Measurements from ENCODE around the gene NAGS. TPM values are rescaled to one million over a fixed set of nuclear protein-coding genes. Genes with fewer than 3 reads are reported as not detected.

The NAGS gene
- total RNA-seq, 1 experiment from 2014 or later, result 3.7 TPM

DNA sequence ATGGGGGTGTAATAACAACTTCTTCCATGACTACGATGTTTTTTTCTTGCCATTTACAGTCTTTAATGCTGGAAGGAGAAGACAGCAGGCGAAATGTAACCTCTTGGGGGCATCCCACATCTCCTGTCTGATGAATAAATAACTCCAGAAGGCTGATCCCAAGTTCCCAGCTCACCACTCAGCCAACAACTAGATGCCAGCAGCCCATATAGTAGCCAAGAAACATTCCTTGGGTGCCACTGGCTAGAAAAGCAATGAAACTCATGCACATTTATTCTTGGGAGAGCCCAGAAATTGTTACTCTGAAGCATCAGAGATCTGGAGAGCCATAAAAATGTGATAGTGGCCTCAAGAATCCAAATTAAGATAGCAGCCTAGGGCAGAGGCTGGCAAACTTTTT lies 33.0 kb downstream of the NAGS start:
- H3K4me2 ChIP-seq (ENCODE audit: insufficient read depth, insufficient read length, low read length), result no peak overlapping the region
- H3K23ac ChIP-seq (ENCODE audit: insufficient read length, low read depth, low read length), result no peak overlapping the region
- no peaks in the 10 kb centered on the region for H3K9me3 ChIP-seq (ENCODE audit: control insufficient read depth, low read depth, low read length)
- H4K91ac ChIP-seq (ENCODE audit: insufficient read length, low read depth, low read length), result no peak overlapping the region
- no peak overlapping the region for H2AK5ac ChIP-seq (ENCODE audit: insufficient read length, low read length)
- no peak overlapping the region for H3K9ac ChIP-seq (ENCODE audit: extremely low read depth, insufficient read length, low read length)
- no peak overlapping the region for H4K5ac ChIP-seq (ENCODE audit: insufficient read length, low read depth, low read length)
- no peaks in the 10 kb centered on the region for H3K4me1 ChIP-seq (ENCODE audit: insufficient read depth, low read length)
- no peak overlapping the region for H2BK15ac ChIP-seq (ENCODE audit: low read depth, low read length)
- no peak for DNase-seq
- H3K79me1 ChIP-seq (ENCODE audit: insufficient read depth, low read depth, low read length, poor library complexity, severe bottlenecking), result peaks cover 11% of the 10 kb centered on the region
- no peak overlapping the region for H2BK20ac ChIP-seq (ENCODE audit: low read depth, low read length, poor library complexity, severe bottlenecking)
- no peak overlapping the region for H2BK120ac ChIP-seq (ENCODE audit: low read depth, low read length, poor library complexity, severe bottlenecking)
- H3K79me2 ChIP-seq (ENCODE audit: insufficient read depth, low read length), result peaks cover 4% of the 10 kb centered on the region; the same call in 1 of the 2 replicates
- H2AFZ ChIP-seq (ENCODE audit: low read length), result no peak overlapping the region
- no peak overlapping the region for H4K8ac ChIP-seq (replicated peaks; ENCODE audit: insufficient read length, low read depth, low read length)
- Mint-ChIP-seq H3K9me3 (no peaks in the 10 kb centered on the region), H3K27ac (0 out of 7 replicates have a peak overlapping the region, but pooled peaks of 1 of the 3 experiments have one; percentile 46), H3K27me3 (ENCODE audit: low read depth) (no peaks in the 10 kb centered on the region), H3K36me3 (ENCODE audit: insufficient read depth in 1 of 3, low read depth in 3 of 3) (peaks cover 33 to 65% (median 63%) of the 10 kb centered on the region in 3 experiments; a peak in 6 of 7 replicates), H3K4me1 (peaks cover 2 to 6% of the 10 kb centered on the region in 2 experiments; a peak in 3 of 4 replicates), H3K4me3 (no peak overlapping the region)
- H3T11ph ChIP-seq (ENCODE audit: low read length), result no peak overlapping the region
- no peaks in the 10 kb centered on the region for H3K27me3 ChIP-seq (ENCODE audit: insufficient read depth, low read length)
- H2BK12ac ChIP-seq (ENCODE audit: insufficient read length, low read depth, low read length), result no peak overlapping the region
- H3K14ac ChIP-seq (ENCODE audit: insufficient read depth, low read length), result no peak overlapping the region
- H2BK5ac ChIP-seq (ENCODE audit: insufficient read length, low read length), result no peak overlapping the region
- H3K4ac ChIP-seq (ENCODE audit: low read depth, low read length), result no peak overlapping the region
- H3K56ac ChIP-seq (ENCODE audit: insufficient read length, low read depth, low read length), result no peak overlapping the region
- H4K20me1 ChIP-seq (ENCODE audit: control insufficient read depth, insufficient read depth, insufficient read length), result no peaks in the 10 kb centered on the region
- TF ChIP-seq, protein P1, sequence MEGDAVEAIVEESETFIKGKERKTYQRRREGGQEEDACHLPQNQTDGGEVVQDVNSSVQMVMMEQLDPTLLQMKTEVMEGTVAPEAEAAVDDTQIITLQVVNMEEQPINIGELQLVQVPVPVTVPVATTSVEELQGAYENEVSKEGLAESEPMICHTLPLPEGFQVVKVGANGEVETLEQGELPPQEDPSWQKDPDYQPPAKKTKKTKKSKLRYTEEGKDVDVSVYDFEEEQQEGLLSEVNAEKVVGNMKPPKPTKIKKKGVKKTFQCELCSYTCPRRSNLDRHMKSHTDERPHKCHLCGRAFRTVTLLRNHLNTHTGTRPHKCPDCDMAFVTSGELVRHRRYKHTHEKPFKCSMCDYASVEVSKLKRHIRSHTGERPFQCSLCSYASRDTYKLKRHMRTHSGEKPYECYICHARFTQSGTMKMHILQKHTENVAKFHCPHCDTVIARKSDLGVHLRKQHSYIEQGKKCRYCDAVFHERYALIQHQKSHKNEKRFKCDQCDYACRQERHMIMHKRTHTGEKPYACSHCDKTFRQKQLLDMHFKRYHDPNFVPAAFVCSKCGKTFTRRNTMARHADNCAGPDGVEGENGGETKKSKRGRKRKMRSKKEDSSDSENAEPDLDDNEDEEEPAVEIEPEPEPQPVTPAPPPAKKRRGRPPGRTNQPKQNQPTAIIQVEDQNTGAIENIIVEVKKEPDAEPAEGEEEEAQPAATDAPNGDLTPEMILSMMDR (conservative IDR thresholded peaks at IDR 0.05), result no peak
- H3K27ac ChIP-seq (ENCODE audit: insufficient read length, low read depth, low read length), result no peak overlapping the region
- no peak overlapping the region for H3K18ac ChIP-seq (ENCODE audit: insufficient read length, low read depth, low read length)
- no CpG with 5 or more reads among the region's 2 CpGs for WGBS (ENCODE audit: extremely low coverage, insufficient read length, low lambda C conversion rate)
- no peaks in the 10 kb centered on the region for H3K23me2 ChIP-seq (ENCODE audit: insufficient read length, low read depth, low read length, poor library complexity, severe bottlenecking)
